ENCODE measurements around the gene AICDA.

DNA sequence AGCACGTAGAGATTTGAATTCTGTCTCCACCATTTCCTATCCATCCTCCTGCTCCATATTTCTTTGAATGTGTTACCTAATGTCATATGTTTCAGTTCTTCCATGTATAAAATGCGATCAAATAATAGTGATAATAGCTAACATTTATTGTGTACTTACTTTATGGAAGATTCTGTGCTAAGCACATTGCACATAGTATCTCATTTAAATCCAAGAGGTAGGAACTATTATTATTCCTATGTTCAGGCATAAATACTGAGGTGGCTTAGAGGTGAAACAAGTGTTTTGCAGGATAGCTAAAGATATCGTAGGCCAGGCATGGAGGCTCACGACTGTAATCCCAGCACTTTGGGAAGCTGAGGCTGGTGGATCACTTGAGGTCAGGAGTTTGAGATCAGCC is 17.5 kb upstream of the AICDA start:
- TF ChIP-seq, protein P1, sequence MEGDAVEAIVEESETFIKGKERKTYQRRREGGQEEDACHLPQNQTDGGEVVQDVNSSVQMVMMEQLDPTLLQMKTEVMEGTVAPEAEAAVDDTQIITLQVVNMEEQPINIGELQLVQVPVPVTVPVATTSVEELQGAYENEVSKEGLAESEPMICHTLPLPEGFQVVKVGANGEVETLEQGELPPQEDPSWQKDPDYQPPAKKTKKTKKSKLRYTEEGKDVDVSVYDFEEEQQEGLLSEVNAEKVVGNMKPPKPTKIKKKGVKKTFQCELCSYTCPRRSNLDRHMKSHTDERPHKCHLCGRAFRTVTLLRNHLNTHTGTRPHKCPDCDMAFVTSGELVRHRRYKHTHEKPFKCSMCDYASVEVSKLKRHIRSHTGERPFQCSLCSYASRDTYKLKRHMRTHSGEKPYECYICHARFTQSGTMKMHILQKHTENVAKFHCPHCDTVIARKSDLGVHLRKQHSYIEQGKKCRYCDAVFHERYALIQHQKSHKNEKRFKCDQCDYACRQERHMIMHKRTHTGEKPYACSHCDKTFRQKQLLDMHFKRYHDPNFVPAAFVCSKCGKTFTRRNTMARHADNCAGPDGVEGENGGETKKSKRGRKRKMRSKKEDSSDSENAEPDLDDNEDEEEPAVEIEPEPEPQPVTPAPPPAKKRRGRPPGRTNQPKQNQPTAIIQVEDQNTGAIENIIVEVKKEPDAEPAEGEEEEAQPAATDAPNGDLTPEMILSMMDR (IDR thresholded peaks at IDR 0.05 in 8 of 11, conservative IDR thresholded peaks at IDR 0.05 in 3 of 11): no peak
- TF ChIP-seq POLR2A (IDR thresholded peaks at IDR 0.05): no peak
- TF ChIP-seq POLR2AphosphoS5 (IDR thresholded peaks at IDR 0.05): no peak

Data from spleen (tissue), 7 donors.